ENCODE results near the gene COPS9. TPM values are rescaled to one million over a fixed set of nuclear protein-coding genes. Genes with fewer than 3 reads are reported as not detected.

The COPS9 gene
- polyA plus RNA-seq, 1 donor (not counting 4 experiments of a cell fraction or from before 2014, with no cell fraction given) = 399 TPM

DNA sequence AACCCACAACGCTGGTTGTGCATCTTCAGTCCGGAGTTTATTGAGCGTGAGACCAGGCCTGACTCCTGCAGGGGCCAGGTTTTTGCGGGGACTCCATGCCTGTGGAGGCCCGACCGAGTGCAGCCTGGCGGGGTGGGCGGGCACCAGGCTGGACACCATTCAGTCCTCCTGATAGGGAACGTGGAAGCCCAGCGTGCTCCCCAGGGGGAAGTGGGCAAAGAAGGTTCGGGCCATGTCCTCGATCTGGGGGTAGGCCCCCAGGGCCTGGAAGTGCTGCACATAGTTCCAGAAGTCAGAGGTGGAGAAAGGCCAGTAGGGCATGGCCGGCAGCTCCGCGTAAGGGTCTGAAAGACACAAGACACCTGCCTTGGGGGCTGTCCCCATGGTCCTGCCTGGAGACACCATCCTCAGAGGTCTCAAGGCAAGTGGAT, 2.9 kb upstream of the COPS9 start:
- Histone ChIP-seq H3K36me3 (ENCODE audit: control insufficient read depth in 2 of 2, extremely low read depth in 1 of 2, insufficient read depth in 2 of 2, low read length in 2 of 2) (peaks cover 0 to 1% of the 10 kb centered on the region in 2 experiments), H3K9me1 (ENCODE audit: control insufficient read depth, extremely low read depth, insufficient read depth, low read length) (peaks cover 3% of the 10 kb centered on the region), H3K4me3 (ENCODE audit: control insufficient read depth in 2 of 3, extremely low read depth in 1 of 3, insufficient read depth in 2 of 3, low read depth in 1 of 3, low read length in 3 of 3) (no peak overlapping the region), H3K27me3 (ENCODE audit: control insufficient read depth, extremely low read depth, insufficient read depth, low read length) (no peaks in the 10 kb centered on the region), H3K4me1 (ENCODE audit: control insufficient read depth, extremely low read depth, insufficient read depth, low read length) (peaks cover 24% of the 10 kb centered on the region), H3K9ac (ENCODE audit: control insufficient read depth, extremely low read depth, insufficient read depth, low read length) (no peak overlapping the region), H4K20me1 (ENCODE audit: control insufficient read depth, extremely low read depth, insufficient read depth, low read length) (no peaks in the 10 kb centered on the region), H2AFZ (ENCODE audit: control insufficient read depth, low read length) (no peak overlapping the region), H3K9me3 (ENCODE audit: control insufficient read depth, low read depth, low read length) (no peaks in the 10 kb centered on the region), H3K27ac (ENCODE audit: control insufficient read depth, insufficient read depth, low read length) (no peak overlapping the region), H3K79me2 (ENCODE audit: control insufficient read depth, insufficient read depth, low read length) (peaks cover 20% of the 10 kb centered on the region), H3K4me2 (ENCODE audit: control insufficient read depth, extremely low read depth, insufficient read depth, low read depth, low read length) (no peak overlapping the region)
- TF ChIP-seq, protein P1, sequence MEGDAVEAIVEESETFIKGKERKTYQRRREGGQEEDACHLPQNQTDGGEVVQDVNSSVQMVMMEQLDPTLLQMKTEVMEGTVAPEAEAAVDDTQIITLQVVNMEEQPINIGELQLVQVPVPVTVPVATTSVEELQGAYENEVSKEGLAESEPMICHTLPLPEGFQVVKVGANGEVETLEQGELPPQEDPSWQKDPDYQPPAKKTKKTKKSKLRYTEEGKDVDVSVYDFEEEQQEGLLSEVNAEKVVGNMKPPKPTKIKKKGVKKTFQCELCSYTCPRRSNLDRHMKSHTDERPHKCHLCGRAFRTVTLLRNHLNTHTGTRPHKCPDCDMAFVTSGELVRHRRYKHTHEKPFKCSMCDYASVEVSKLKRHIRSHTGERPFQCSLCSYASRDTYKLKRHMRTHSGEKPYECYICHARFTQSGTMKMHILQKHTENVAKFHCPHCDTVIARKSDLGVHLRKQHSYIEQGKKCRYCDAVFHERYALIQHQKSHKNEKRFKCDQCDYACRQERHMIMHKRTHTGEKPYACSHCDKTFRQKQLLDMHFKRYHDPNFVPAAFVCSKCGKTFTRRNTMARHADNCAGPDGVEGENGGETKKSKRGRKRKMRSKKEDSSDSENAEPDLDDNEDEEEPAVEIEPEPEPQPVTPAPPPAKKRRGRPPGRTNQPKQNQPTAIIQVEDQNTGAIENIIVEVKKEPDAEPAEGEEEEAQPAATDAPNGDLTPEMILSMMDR (optimal IDR thresholded peaks at IDR 0.05 in 1 of 3, IDR thresholded peaks at IDR 0.05 in 1 of 3, conservative IDR thresholded peaks at IDR 0.05 in 1 of 3; ENCODE audit: extremely low read depth in 1 of 3, insufficient read depth in 2 of 3, low read length in 3 of 3) = no peak
- no peak for TF ChIP-seq EZH2 (IDR thresholded peaks at IDR 0.05; ENCODE audit: low read length)
- dilution Hi-C loops (cut with MboI; ENCODE audit: extremely low pct_ligation_motif_present, low sequenced_read_pairs) = no loop called here
- no peak for FAIRE-seq
- no peak for DNase-seq (ENCODE audit: low read depth, low spot score)

DNA sequence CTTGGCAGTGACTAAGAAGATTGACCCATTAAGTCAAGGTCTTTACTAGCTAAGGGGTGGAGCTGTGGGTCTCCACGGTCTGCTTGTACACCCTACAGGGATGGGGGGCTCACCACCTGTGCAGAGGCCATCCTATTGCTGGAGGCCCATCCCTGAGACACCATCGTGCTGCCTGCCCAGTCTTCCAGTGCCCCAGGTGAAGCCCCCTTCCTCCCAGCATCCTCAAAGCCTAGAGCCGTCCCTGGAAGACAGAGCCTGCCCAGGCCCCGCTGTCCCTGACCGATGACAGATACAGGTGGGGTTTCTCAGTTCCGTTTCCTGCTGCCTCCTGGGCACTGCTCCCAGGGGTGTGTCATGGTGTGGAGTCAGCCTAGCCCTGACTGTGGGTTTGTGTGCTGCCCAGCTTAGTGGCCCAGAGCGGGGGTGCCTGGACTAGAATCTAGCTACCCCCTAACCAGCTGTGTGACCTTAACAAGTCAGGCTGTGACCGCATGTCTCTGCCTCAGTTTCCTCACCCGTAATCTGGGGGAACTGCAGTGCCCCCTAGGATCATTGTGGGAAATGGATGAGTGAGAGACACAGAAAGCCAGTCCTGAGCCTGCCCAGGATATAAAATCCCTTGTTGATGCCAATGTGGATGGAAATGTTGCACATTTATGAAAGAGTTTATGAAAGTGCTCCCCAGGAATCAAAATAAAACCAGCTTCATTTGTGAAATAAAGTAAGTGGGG, 2.3 kb upstream of the COPS9 start:
- Histone ChIP-seq H3K4me1 (ENCODE audit: control insufficient read depth, extremely low read depth, insufficient read depth, low read length) (peaks cover 24% of the 10 kb centered on the region), H3K4me2 (ENCODE audit: control insufficient read depth, extremely low read depth, insufficient read depth, low read depth, low read length) (no peak overlapping the region), H3K4me3 (ENCODE audit: control insufficient read depth in 2 of 3, extremely low read depth in 1 of 3, insufficient read depth in 2 of 3, low read depth in 1 of 3, low read length in 3 of 3) (no peak overlapping the region), H2AFZ (ENCODE audit: control insufficient read depth, low read length) (no peak overlapping the region), H3K9me1 (ENCODE audit: control insufficient read depth, extremely low read depth, insufficient read depth, low read length) (peaks cover 3% of the 10 kb centered on the region), H4K20me1 (ENCODE audit: control insufficient read depth, extremely low read depth, insufficient read depth, low read length) (no peaks in the 10 kb centered on the region), H3K9ac (ENCODE audit: control insufficient read depth, extremely low read depth, insufficient read depth, low read length) (no peak overlapping the region), H3K9me3 (ENCODE audit: control insufficient read depth, low read depth, low read length) (no peaks in the 10 kb centered on the region), H3K27me3 (ENCODE audit: control insufficient read depth, extremely low read depth, insufficient read depth, low read length) (no peaks in the 10 kb centered on the region), H3K36me3 (ENCODE audit: control insufficient read depth in 2 of 2, extremely low read depth in 1 of 2, insufficient read depth in 2 of 2, low read length in 2 of 2) (peaks cover 0 to 6% of the 10 kb centered on the region in 2 experiments), H3K27ac (ENCODE audit: control insufficient read depth, insufficient read depth, low read length) (no peak overlapping the region), H3K79me2 (ENCODE audit: control insufficient read depth, insufficient read depth, low read length) (peaks cover 26% of the 10 kb centered on the region)
- dilution Hi-C loops (cut with MboI; ENCODE audit: extremely low pct_ligation_motif_present, low sequenced_read_pairs) = no loop called here
- no peak for DNase-seq (ENCODE audit: low read depth, low spot score)
- TF ChIP-seq, protein P1 (optimal IDR thresholded peaks at IDR 0.05 in 1 of 3, IDR thresholded peaks at IDR 0.05 in 1 of 3, conservative IDR thresholded peaks at IDR 0.05 in 1 of 3; ENCODE audit: extremely low read depth in 1 of 3, insufficient read depth in 2 of 3, low read length in 3 of 3) = no peak
- no peak for TF ChIP-seq EZH2 (IDR thresholded peaks at IDR 0.05; ENCODE audit: low read length)
- FAIRE-seq = no peak

Data from keratinocyte (primary cell).